HG02642 (cell line): Measurements from ENCODE around the gene UBE2D1.
"Not testable (repeated sequence)": the region's sequence is repeated elsewhere in the genome, so short reads cannot be mapped to it uniquely, and the experiment has no call there.

Experiments
- ATAC-seq: cut with Tn5 transposase; IDR thresholded peaks from one replicate; pipeline ENCODE4 v1.9.1; 2021; ENCODE audit warnings: mild to moderate bottlenecking; ENCODE audit not compliant: unreplicated experiment, poor library complexity

The UBE2D1 gene

DNA sequence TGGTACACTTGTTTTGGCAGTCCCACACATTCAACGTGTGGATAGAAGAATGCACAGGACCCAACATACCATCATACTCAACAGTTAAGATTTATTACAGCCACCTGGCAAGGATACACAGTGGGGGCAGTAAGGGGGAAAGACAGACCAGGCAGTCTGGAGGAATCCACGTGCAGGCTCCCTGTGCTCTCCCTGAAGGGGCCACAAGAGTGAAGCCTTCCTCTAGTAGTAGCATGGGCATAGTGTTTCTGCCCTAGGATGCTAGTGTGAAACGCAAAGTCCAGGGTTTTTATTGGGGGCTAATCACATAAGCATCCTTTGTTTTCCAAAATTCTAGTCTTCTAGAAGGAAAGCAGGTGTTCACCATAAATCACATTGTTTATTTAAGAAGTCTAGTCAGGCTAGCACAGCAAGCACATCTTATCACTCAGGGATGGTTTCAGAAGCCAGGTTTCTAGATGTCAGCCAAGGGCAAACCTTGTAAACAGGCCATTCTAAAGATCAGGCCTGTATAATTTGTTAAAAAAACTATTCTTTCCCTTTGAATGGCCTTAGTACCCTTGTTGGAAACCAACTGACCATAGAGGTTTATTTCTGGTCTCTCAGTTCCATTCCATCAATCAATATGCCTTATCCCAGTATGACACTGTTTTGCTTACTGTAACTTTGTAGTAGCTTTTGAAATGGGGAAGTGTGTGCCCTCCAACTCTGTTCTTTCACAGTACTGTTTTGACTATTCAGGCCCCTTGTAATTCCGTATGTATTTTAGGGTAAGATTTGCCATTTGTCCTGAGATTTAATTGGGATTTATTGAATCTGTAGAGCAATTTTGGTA, 38.0 kb downstream of the UBE2D1 start:
- peak; percentile 88 for ATAC-seq

DNA sequence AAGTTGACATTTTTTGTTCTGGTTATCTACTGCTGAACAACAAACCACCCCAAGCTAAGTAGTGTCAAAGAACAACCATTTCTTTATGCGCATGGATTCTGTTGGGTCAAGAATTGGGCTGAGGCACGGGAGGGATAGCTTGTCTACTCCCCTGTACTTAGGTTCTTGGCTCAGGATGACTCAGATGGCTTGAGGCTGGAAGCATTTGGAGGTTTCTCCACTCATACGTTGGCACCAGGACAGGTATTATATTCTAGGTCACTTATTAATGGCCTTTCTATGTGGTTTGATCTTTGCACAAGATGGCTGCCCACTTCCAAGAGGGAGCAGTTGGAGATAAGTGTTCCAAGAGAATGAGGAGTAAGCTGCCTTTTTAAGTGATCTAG, 38.6 kb downstream of the UBE2D1 start:
- peak; percentile 25 for ATAC-seq

DNA sequence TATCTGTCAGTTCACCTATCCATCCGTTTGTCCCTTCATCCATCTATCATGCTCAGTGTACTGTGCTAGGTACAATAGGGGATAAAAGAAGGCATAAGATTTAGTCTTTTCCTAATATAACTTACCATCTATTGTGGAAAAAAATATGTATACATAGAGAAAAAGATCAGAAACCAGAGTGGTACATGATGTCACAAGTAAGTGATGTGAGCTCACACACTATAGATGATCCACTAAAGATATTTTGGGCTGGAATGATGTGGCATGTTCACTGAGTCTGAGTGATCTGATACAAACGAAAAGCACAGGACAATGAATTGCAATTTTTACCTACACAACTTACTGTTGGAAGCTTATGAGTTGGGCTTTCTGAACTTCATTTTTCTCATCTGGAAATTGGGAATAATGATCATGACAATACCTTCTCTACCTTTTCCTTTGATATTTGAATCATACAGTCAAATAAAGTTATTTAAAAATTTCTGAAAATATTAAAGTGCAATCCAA, 47.7 kb downstream of the UBE2D1 start:
- no peak for ATAC-seq

DNA sequence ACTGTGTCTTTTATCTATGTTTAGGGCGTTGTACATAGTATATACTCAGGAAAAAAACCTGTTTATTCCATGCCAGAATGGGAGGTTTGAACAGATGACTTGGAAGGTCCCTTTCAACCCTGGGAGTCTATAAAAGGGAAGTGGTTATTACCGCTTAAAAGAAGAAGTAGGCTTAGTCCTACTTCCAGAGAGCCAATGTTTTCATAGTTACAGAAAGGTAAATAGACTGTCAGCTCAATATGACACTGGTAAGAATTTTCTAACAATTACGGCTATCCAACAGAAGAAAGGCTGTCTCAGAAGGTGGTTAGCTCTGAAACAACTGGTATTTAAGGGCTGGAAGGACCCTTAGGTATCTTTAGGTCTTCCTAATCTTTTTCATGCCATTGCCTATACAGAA, 49.3 kb downstream of the UBE2D1 start:
- ATAC-seq = peak; percentile 53

DNA sequence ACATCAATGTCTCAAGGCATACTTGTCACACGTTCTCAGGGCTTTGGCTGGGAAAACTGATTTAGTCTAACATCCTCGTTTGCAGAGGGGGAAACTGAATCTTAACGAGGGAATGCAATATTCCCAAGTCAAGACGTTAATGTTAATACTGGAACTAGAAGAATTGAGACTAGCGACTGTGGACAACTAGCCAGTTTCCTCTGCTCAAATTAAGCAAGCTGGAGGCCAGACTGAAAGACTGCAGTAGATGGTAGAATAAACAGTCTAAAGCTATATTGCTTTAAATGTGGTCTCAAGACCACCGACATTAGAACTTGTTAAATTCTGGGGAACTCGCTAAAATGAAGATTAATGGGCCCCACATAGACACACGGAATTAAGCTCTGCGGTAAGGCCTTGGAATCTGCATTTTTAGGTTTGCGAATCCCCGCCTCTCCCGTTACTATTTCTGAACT, 49.8 kb downstream of the UBE2D1 start:
- ATAC-seq = no peak

DNA sequence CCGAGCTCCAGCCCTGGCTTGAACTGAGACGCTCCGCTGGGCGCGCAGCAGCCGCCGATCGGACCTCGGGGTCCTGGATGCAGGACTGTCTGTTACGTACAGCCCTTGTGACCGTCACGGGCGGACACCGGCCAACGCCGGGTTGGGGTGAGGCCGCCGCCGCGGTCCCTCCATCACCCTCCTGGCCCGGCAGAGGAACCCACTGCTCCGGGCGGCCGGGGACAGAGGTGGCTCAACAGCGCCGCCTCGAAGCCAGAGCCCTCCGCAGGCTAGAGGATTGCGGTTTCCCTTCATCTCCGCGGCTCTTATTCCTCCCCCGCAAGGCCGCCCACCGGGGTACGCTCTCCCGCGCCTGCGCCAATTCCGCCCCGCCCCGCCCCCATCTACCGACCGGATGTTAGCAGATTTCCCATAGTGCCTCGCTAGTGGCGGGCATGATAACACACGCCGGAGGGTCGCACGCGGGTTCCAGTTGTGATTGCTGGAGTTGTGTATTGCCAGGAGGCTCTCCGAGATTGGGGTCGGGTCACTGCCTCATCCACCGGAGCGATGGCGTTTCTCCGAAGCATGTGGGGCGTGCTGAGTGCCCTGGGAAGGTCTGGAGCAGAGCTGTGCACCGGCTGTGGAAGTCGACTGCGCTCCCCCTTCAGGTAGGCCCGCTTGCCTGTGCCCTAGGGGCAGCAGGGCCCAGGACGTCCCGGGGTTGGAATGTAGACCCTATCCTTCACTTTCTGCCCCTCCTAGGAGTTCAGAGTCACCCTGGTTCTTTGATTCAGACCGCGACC, 50.4 kb downstream of the UBE2D1 start, which contains the start of gene TFAM:
Gene TFAM (plus strand): TSS at position 412 of the 785 bp plus-strand sequence. CDS start 138 bp downstream, at position 550.
- peak; percentile 90 for ATAC-seq

DNA sequence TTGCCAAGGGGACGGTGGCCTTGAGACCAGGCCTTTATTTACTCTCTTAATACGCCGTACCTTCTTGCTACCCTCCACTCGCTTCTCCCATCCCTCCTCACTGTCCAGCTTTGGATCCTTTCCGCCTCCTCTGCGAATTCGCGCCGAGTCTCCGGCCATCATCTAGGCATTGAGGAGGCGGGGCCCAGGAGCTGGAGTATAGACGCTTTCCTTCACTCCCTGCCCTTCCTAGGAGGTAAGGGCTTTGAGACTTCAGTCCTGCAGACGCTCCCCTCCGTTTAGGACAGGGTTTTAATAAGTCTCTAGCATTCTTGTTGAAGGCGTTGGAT, 50.9 kb downstream of the UBE2D1 start:
- peak; percentile 6 for ATAC-seq

DNA sequence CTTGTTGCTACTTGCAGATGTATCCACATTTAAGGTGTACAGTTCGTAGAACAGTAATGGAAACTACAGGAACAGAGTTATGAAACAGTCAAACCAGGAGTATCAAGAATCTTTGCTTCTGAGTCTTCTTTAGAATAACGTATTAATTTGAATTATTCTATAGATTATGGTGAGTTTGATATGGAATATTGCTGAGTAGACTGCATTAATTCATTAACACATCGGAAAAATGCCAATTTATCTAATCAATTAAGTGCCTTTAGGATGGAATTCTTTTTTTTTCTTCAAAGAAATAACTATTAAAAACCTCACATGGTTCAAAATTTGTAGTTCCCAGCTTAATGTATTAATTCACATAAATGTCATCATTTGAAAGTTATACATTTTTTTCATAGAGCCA, 54.2 kb downstream of the UBE2D1 start:
- no peak for ATAC-seq

DNA sequence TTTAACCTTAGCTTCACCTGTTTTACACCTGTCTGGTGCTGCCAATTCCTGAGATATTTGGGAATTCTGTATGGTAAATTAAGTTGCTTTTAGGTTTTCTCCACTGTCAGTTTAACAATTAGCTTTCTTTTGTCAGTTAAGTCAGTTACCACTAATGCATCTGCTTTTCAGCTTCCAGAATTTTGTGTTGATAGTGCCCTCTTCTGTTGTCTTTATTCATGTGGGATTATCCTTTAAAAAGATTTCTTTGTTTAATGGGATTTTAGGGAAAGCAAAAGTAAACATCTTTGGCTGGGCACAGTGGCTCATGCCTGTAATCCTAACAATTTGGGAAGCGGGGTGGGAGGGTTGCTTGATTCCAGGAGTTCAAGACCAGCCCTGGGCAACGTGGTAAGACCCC, 58.5 kb downstream of the UBE2D1 start:
- no peak for ATAC-seq

DNA sequence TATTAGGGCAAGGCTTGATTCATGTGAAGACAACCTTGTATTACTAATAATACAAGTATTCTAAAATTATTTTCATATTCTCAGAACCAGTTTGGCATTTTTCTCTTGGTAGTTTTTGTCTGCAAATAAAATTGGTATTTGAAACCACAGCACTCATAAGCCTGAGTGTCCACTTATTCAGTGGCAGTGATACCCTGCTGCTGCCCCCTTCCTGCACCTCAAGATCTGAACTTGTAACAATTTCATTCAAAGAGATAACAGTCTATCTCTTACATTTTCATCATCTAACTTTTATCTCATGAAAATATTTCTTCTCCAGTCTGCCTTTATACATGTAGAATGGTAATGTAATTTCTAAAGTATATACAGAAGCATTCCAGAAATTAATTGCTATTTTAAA, 59.7 kb downstream of the UBE2D1 start:
- no peak for ATAC-seq

DNA sequence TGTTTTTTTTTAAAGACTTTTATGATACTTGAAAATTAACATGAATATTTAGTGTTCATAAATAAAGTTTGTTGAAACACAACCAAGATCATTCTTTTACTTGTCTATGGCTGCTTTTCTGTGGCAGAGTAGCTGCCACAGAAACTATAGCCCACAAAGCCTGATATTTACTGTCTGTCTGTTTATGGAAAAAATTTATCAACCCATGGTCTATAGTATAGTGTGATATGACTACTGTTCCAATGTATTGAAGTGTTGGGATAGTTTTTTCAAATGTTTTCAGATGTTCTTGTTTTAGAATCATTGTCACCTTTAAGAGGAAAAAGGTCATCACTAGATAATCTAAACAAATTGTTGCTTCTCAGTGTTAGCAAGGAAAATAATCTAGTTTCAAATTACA, 61.3 kb downstream of the UBE2D1 start:
- no peak for ATAC-seq

DNA sequence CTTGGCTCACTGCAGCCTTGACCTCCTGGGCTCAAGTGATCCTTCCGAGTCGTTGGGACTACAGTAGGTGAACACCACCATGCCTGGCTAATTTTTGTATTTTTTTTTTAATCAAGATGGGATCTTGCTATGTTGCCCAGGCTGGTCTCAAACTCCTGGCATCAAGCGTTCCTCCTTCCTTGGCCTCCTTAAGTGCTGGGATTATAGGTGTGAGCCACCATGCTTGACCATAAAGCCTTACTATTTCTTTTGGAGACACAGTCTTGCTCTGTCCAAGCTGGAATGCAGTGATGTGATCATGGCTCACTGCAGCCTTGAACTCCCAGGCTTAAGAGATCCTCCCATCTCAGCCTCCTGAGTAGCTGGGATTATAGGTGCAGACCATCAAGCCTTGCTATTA, 63.0 kb downstream of the UBE2D1 start:
- no peak for ATAC-seq

DNA sequence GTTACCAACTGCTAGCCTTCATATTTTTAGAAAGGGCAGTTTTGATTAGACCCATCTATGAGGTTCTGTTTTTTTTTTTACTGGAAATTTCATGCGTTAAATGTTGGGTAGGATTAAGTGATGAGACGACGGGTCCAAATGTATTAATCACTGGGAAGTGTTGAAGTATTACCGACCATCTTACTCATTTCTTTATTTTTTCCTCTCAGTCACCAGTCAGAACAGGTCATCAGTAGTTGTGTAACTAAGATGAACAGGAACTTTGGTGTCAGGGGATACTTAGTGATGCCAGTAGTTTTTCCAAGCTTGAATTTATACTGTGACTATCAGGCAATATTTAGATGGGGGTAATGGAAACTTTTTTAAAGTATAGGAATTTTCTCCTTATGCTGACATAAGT, 64.6 kb downstream of the UBE2D1 start:
- ATAC-seq = no peak

DNA sequence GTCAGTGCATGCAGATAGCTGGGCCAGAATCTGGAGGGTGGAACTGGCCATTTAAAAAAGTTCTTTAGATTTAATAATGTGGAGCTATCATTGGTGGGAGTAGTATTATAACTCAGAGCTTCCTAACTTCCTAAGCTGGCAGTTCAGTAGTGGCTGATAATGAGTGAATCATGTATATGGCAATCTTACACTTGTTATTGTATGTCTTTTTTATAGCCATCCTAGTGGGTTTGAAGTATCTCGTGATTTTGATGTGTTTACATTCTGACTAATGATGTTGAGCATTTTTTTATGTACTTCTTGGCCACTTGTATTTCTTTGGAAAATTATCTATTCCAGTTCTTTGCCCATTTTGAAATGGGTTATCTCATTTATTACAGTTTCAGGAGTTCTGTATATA, 65.8 kb downstream of the UBE2D1 start:
- ATAC-seq = no peak

DNA sequence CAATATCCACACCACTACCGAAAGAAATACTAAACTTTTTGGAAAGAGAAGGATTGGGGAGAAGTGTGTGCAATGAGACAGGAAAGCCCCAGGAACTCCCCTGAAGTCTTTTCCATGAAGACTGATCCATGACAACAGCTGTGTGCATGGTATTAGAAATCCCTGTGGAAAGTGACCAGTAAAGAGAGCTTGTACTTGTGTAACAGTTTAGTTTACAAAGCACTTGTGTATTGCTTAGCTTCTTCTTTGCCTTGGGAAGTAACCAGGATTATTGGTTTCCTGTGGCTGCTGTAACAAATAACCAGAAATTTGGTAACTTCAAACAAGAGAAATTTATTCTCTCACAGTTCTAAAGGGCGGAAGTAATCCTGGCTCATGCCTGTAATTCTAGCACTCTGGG, 69.2 kb downstream of the UBE2D1 start:
- no peak for ATAC-seq

DNA sequence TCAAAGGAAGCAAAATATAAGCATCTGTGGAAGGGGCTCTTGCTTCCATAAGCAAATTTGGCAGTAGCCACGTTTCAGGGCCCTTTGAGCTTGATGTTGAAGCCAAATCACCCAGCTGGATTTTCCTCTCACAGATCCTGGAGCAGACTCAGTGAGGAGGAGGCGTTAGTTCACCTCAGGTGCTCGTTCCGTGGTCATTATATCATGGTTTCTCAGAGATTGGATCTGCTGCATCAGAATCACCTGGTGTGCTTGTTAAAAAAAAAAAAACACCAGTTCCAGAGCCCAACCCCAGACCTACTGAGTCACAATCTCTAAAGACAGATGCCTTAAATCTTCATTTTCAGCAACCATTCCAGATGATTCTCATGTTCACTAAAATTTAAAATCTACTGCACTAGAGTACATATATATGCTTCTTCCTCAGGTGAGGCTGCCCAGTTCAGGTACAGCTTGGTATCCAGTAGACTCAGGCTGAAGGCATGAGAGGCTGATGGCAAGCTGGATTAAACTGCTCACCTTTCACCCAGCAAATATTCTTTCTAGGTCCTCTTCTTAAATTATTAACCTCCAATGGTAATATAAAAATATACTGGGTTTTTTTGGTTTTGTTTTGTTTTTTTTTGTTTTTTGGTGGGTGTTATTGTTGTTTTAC, 75.3 kb downstream of the UBE2D1 start:
- no peak for ATAC-seq

DNA sequence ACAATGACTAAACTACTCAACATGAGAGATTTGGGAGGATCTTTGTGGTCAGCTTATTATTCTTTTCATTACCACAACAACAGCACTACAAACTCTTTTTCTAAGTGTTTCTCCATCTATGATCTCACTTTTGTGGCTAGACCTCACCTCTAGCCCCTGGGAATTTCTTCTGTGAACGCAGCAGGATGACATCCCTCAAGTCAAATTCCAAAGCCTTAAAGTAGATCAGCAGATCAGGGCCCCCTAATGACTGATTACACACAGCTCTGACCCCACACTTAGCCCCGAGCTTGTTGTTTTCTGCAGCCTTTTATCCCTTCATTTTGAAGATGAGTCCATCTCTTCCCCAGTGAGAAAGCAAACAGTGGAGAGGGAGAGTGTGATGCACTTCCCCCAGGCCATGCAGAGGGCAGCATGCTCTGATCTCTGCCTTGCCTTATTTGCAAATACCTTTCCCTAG, 77.7 kb downstream of the UBE2D1 start:
- ATAC-seq = no peak

DNA sequence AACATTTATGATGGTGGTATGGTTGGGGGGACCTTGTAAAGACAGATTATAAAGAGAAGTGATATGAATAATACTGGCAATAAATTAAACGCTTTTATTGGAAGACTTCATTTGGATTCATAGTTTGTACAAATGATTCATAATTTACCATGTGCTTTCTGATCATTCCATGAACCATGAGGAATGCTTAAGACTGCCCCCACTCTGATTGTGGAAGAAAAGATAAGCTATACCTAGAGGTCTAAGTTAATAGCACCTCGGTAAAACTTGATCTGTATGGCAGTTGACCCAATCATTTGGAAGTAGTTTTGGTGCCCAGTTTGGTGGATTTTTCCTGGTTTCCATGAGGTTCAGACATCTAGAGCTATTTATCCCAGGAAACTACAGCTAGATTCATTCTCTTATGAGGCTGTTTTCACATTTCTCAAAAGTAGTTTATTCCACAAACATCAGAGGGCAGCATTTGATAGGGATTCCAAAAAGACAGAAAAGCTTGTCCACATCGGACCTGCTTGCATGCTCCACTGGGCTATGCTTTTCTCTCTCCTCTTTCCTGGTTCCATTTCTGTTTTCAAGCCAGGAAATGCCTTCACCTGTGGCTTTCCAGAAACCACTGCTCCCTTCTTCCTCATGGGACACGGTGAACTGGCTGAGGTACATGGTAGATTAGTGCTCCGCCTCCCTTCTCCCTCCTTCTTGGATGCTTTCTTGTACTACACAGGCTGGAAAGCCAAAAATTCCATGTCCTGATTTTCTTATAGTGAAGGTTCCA, 79.7 kb downstream of the UBE2D1 start:
- no peak for ATAC-seq

DNA sequence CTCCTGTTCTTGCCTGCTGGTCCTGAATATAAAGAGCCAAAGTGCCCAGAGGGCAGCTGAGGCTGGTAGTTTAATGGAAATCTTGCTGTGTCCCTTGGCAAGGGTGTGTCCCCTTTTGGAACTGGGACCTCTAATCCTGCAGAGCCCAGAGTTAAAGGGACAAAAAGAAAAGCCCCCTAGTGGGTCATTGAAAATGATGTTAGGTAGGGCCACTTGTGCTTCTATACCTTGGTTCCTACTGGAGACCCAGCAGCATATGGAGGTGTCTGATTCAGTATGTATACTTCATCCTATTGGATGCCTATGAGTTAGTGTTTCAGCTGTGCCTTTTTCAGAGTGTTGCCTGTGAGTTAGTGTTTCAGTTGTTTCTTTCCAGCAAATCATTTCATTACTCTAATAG, 81.0 kb downstream of the UBE2D1 start:
- no peak for ATAC-seq

DNA sequence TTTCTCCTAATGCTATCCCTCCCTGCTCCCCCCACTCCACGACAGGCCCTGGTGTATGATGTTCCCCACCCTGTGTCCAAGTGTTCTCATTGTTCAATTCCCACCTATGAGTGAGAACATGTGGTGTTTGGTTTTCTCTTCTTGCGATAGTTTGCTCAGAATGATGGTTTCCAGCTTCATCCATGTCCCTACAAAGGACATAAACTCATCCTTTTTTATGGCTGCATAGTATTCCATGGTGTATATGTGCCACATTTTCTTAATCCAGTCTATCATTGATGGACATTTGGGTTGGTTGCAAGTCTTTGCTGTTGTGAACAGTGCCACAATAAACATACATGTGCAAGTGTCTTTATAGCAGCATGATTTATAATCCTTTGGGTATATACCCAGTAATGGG, 83.1 kb downstream of the UBE2D1 start:
- ATAC-seq = not testable (repeated sequence)
